Measurements from ENCODE around the gene TAC4.

- TF ChIP-seq, protein P1, sequence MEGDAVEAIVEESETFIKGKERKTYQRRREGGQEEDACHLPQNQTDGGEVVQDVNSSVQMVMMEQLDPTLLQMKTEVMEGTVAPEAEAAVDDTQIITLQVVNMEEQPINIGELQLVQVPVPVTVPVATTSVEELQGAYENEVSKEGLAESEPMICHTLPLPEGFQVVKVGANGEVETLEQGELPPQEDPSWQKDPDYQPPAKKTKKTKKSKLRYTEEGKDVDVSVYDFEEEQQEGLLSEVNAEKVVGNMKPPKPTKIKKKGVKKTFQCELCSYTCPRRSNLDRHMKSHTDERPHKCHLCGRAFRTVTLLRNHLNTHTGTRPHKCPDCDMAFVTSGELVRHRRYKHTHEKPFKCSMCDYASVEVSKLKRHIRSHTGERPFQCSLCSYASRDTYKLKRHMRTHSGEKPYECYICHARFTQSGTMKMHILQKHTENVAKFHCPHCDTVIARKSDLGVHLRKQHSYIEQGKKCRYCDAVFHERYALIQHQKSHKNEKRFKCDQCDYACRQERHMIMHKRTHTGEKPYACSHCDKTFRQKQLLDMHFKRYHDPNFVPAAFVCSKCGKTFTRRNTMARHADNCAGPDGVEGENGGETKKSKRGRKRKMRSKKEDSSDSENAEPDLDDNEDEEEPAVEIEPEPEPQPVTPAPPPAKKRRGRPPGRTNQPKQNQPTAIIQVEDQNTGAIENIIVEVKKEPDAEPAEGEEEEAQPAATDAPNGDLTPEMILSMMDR (IDR thresholded peaks at IDR 0.05; ENCODE audit: borderline replicate concordance, extremely low read depth, low read length, poor library complexity, severe bottlenecking), result no peak
- no peak for TF ChIP-seq EZH2 (IDR thresholded peaks at IDR 0.05; ENCODE audit: borderline replicate concordance, low read depth, low read length, severe bottlenecking)
Observed at GRCh38 chr17:49866882-49867413, 19.1 kb upstream of the TAC4 start.
